HepG2 (cell line): ENCODE data around the gene GBGT1. TPM values are rescaled to one million over a fixed set of nuclear protein-coding genes. Genes with fewer than 3 reads are reported as not detected.

Source experiments
- ATAC-seq: fragments of 200-7000 bp; cut with Tn5 transposase; 3 replicates; pipeline ENCODE4 v1.9.1; 2020; ENCODE audit warnings: mild to moderate bottlenecking, moderate library complexity
- BruUV-seq: library from RNA; stranded (reverse); fragments of 400-500 nt; replicated peaks from 2 replicates; lab custom pipeline; 2021; lab: Mats Ljungman, UMichigan
- CTCF ChIA-PET: fragments of 300-600 bp; formaldehyde crosslinking; extraction: SDS; loops from one replicate; lab custom pipeline; 2021; ENCODE audit warnings: low total read pairs, inconsistent platforms, low intra/inter-chr PET ratio; lab: Yijun Ruan, JAX
- POLR2A ChIA-PET: fragments of 350-600 bp; sonication (Branson Sonifier 250); formaldehyde crosslinking; loops from one replicate; lab custom pipeline; 2020; ENCODE audit warnings: antibody characterized with exemption, inconsistent platforms; lab: Yijun Ruan, JAX
- DNase-seq: peaks from one replicate; pipeline ENCODE4 v3.0.0-alpha.2; 2015; ENCODE audit warnings: low spot score
- FAIRE-seq: peaks from 3 replicates; lab custom pipeline; 2011; peaks lifted over from hg19 to GRCh38; lab: Jason Lieb, UNC
- H2AFZ ChIP-seq: one replicate; pipeline ENCODE4 v1.6.1; 2011; ENCODE audit warnings: low read length, inconsistent platforms
- H3K27ac ChIP-seq: fragments of 300-600 bp; 3 replicates; pipeline ENCODE4 v1.8.0; 2011; ENCODE audit warnings: mixed run types, mild to moderate bottlenecking, mixed read lengths, low read length, inconsistent platforms; ENCODE audit not compliant: insufficient read depth; ENCODE audit errors: extremely low read length
- H3K27me3 ChIP-seq, 2 experiments: fragments of 200-600 bp in 1 of 2; 2 replicates in 1 of 2; 3 replicates in 1 of 2; pipeline versions ENCODE4 v1.6.0 to v1.8.0; 2011; ENCODE audit warnings: low read length in 2 of 2, mild to moderate bottlenecking in 2 of 2, moderate library complexity in 2 of 2, inconsistent platforms in 1 of 2; ENCODE audit not compliant: insufficient read depth in 2 of 2, control insufficient read depth in 1 of 2
- H3K36me3 ChIP-seq, 2 experiments: fragments of 200-600 bp in 1 of 2; replicated peaks in 1 of 2; 2 replicates in 1 of 2; 3 replicates in 1 of 2; pipeline versions ENCODE4 v1.5.1 to v1.8.0; 2011; ENCODE audit warnings: low read length in 2 of 2, inconsistent platforms in 1 of 2; ENCODE audit not compliant: insufficient read depth in 2 of 2, control insufficient read depth in 1 of 2
- H3K4me1 ChIP-seq: 2 replicates; pipeline ENCODE4 v1.5.1; 2012; ENCODE audit warnings: low read length, inconsistent platforms; ENCODE audit not compliant: insufficient read depth
- H3K4me2 ChIP-seq: 2 replicates; pipeline ENCODE4 v1.6.0; 2011; ENCODE audit warnings: low read depth, low read length, inconsistent platforms
- H3K4me3 ChIP-seq, 3 experiments: fragments of 200-600 bp in 1 of 3; sonication (generic), shearing (Covaris generic) in 1 of 3; replicated peaks in 1 of 3; 2 replicates each; pipeline ENCODE4 v1.5.1; 2011 to 2016; ENCODE audit warnings: low read length in 3 of 3, inconsistent platforms in 2 of 3, low read depth in 2 of 3, mild to moderate bottlenecking in 2 of 3, control low read depth in 1 of 3, mixed read lengths in 1 of 3; ENCODE audit not compliant: insufficient read depth in 1 of 3
- H3K79me2 ChIP-seq: one replicate; pipeline ENCODE4 v1.6.1; 2011; ENCODE audit warnings: low read length, inconsistent platforms; ENCODE audit not compliant: insufficient read depth
- H3K9ac ChIP-seq: 2 replicates; pipeline ENCODE4 v1.6.0; 2011; ENCODE audit warnings: mild to moderate bottlenecking, low read depth, low read length, inconsistent platforms; ENCODE audit not compliant: insufficient read depth
- H3K9me3 ChIP-seq: 2 replicates; pipeline ENCODE4 v1.5.1; 2012; ENCODE audit warnings: mild to moderate bottlenecking, low read length
- H4K20me1 ChIP-seq: 2 replicates; pipeline ENCODE4 v1.6.0; 2011; ENCODE audit warnings: inconsistent platforms, mild to moderate bottlenecking, low read length, moderate library complexity; ENCODE audit not compliant: insufficient read depth
- DPF2 ChIP-seq: sonication (generic); formaldehyde crosslinking; IDR thresholded peaks from 2 replicates; pipeline ENCODE4 v1.4.0; 2020; ENCODE audit warnings: mild to moderate bottlenecking, low read depth, missing genetic modification reagents, borderline replicate concordance
- MTA3 ChIP-seq: sonication (generic); formaldehyde crosslinking; IDR thresholded peaks from 2 replicates; pipeline ENCODE4 v1.4.0; 2020; ENCODE audit warnings: missing genetic modification reagents
- NFE2 ChIP-seq: sonication (generic); formaldehyde crosslinking; IDR thresholded peaks from 2 replicates; pipeline ENCODE4 v1.4.0; 2020; ENCODE audit warnings: missing genetic modification reagents
- TP53 ChIP-seq: sonication (generic); formaldehyde crosslinking; conservative IDR thresholded peaks from 2 replicates; pipeline ENCODE4 v1.4.0; 2020; ENCODE audit warnings: missing genetic modification reagents
- ZFP82 ChIP-seq: sonication (generic); formaldehyde crosslinking; IDR thresholded peaks from 2 replicates; pipeline ENCODE4 v1.5.1; 2020; ENCODE audit warnings: mild to moderate bottlenecking, missing genetic modification reagents, borderline replicate concordance
- WGBS: methylation state at CpG from one replicate; pipeline ENCODE4 v1.1.6; 2017; ENCODE audit warnings: low lambda C conversion rate; 5-methylcytosine and 5-hydroxymethylcytosine counted together
- in situ Hi-C: cut with HindIII; loops from 2 replicates; pipeline ENCODE4 v1.10.0; 2017; ENCODE audit warnings: low pct_unique_long_range_greater_than_20kb; ENCODE audit not compliant: extremely low pct_ligation_motif_present
- intact Hi-C: fragments of 100-400 bp; cut with micrococcal nuclease; formaldehyde crosslinking; loops from one replicate; pipeline ENCODE4 v1.10.0; 2022; ENCODE audit not compliant: unreplicated experiment
- polyA plus RNA-seq, 8 experiments: library from polyadenylated mRNA; depleted of rRNA in 3 of 8; stranded (reverse) in 7 of 8; unstranded in 1 of 8; fragments of >200 nt; fragmentation: Illumina TruSeq in 4 of 8; extraction: Trizol in 4 of 8; gene quantifications; 2 replicates each; pipeline versions ENCODE4 v1.2.1 to v1.2.3, GENCODE V29; 2011 to 2016; ENCODE audit warnings: low read depth in 4 of 8, missing spikeins in 1 of 8, mixed read lengths in 1 of 8; ENCODE audit not compliant: insufficient read depth in 1 of 8
- total RNA-seq, 5 experiments: library from RNA; depleted of rRNA; stranded (reverse); fragments of >200 nt; fragmentation: Illumina TruSeq; extraction: Trizol; gene quantifications; 2 replicates each; pipeline ENCODE4 v1.2.3, GENCODE V29; 2016; ENCODE audit warnings: low read depth in 1 of 5
- TF ChIP-seq, protein P1 (sequence below): sonication (generic); formaldehyde crosslinking; IDR thresholded peaks from 2 replicates; pipeline ENCODE4 v1.8.1; 2023; ENCODE audit warnings: mild to moderate bottlenecking, missing genetic modification reagents, borderline replicate concordance
- TF ChIP-seq, protein P2 (sequence below): sonication (generic); formaldehyde crosslinking; IDR thresholded peaks from 2 replicates; pipeline ENCODE4 v1.5.0; 2020; ENCODE audit warnings: mild to moderate bottlenecking, missing genetic modification reagents
- TF ChIP-seq, protein P3 (sequence below): sonication (generic); formaldehyde crosslinking; IDR thresholded peaks from 2 replicates; pipeline ENCODE4 v1.4.0; 2020; ENCODE audit warnings: missing genetic modification reagents, borderline replicate concordance
- TF ChIP-seq, protein P4 (sequence below): sonication (generic); formaldehyde crosslinking; IDR thresholded peaks from 2 replicates; pipeline ENCODE4 v1.4.0; 2020; ENCODE audit warnings: missing genetic modification reagents, mild to moderate bottlenecking, borderline replicate concordance
- TF ChIP-seq, protein P5 (sequence below): sonication (generic); formaldehyde crosslinking; IDR thresholded peaks from 2 replicates; pipeline ENCODE4 v1.5.1; 2020; ENCODE audit warnings: mild to moderate bottlenecking, missing genetic modification reagents, borderline replicate concordance

The GBGT1 gene
- total and polyA plus RNA-seq, 2 of the 13 experiments (the other 11 are each of a cell fraction or from before 2014, with no cell fraction given) = not detected

DNA sequence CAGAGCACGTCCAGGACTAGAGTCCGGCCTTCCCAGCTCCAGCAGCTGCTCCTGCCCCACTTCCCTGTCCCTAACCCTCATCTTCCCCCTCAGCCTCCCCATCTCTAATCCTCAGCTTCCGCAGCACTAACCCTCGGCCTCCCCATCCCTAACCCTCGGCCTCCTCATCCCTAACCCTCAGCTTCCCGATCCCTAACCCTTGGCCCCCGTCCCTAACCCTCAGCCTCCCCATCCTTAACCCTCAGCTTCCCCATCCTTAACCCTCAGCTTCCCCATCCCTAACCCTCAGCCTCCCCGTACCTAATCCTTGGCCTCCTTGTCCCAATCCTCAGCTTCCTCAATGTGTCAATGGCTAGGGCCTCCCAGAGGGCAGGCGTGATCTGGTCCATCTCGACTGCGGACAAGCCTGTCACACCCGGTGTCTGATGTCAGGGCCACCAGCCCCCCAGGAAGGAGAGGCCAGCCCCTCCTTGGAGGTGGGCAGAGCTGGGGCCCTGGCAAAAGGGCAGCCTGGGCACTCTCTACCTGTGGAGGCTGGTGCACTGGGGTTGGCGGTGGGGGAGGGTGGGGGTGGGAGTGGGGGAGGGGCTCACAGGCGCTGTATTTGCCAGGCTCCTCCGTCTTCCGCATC lies 43.9 kb upstream of the GBGT1 start (continued):
- TF ChIP-seq MTA3 (no peak), TP53 (CRISPR knock-in tag) (no peak), NFE2 (CRISPR knock-in tag) (no peak)
- TF ChIP-seq, protein P1, sequence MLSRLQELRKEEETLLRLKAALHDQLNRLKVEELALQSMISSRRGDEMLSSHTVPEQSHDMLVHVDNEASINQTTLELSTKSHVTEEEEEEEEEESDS (CRISPR knock-in tag) = no peak
- TF ChIP-seq, protein P2, sequence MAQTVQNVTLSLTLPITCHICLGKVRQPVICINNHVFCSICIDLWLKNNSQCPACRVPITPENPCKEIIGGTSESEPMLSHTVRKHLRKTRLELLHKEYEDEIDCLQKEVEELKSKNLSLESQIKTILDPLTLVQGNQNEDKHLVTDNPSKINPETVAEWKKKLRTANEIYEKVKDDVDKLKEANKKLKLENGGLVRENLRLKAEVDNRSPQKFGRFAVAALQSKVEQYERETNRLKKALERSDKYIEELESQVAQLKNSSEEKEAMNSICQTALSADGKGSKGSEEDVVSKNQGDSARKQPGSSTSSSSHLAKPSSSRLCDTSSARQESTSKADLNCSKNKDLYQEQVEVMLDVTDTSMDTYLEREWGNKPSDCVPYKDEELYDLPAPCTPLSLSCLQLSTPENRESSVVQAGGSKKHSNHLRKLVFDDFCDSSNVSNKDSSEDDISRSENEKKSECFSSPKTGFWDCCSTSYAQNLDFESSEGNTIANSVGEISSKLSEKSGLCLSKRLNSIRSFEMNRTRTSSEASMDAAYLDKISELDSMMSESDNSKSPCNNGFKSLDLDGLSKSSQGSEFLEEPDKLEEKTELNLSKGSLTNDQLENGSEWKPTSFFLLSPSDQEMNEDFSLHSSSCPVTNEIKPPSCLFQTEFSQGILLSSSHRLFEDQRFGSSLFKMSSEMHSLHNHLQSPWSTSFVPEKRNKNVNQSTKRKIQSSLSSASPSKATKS (CRISPR knock-in tag) = no peak
- TF ChIP-seq, protein P3, sequence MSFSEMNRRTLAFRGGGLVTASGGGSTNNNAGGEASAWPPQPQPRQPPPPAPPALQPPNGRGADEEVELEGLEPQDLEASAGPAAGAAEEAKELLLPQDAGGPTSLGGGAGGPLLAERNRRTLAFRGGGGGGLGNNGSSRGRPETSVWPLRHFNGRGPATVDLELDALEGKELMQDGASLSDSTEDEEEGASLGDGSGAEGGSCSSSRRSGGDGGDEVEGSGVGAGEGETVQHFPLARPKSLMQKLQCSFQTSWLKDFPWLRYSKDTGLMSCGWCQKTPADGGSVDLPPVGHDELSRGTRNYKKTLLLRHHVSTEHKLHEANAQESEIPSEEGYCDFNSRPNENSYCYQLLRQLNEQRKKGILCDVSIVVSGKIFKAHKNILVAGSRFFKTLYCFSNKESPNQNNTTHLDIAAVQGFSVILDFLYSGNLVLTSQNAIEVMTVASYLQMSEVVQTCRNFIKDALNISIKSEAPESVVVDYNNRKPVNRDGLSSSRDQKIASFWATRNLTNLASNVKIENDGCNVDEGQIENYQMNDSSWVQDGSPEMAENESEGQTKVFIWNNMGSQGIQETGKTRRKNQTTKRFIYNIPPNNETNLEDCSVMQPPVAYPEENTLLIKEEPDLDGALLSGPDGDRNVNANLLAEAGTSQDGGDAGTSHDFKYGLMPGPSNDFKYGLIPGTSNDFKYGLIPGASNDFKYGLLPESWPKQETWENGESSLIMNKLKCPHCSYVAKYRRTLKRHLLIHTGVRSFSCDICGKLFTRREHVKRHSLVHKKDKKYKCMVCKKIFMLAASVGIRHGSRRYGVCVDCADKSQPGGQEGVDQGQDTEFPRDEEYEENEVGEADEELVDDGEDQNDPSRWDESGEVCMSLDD (CRISPR knock-in tag) = no peak

DNA sequence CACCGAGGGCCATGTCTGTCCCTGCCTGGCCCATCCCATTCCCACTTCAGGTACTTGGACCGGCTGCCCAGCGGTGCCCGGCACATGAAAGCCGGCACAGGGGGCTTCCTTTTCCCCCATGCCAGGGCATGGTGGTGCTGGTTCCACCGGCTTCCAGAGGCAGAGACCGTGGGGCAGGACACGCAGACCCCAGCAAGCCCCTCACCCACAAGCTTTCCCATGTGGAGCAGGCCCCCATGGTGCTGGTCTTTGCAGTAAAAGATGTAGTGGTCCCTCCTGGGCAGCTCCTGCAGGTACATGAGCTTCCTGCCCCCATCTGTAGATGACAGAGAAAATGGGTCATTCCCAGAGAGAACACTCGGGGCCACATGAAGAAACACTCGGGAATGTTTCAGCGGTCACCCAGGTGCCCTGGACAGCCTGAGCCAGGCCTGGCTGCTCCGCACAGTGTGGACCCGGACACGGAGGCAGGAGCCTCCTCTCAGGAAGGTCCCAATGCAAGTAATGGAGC lies 43.4 kb upstream of the GBGT1 start:
- FAIRE-seq (no peak), ATAC-seq (0 out of 3 replicates have a peak, but pooled peaks have one; percentile 11), DNase-seq (no peak)
- no peaks in the 10 kb centered on the region for H4K20me1 ChIP-seq
- CTCF ChIA-PET = no interaction called here
- no peaks in the 10 kb centered on the region for H3K79me2 ChIP-seq
- in situ Hi-C loops (no loop called here), intact Hi-C loops (no loop called here)
- H3K4me3 ChIP-seq = no peak overlapping the region
- no peaks in the 10 kb centered on the region; the same call in 1 of the 2 replicates for H3K4me1 ChIP-seq
- BruUV-seq = no TSS peak
- POLR2A ChIA-PET = no interaction called here
- no peak overlapping the region for H3K9ac ChIP-seq
- H3K4me2 ChIP-seq = no peak overlapping the region
- no peaks in the 10 kb centered on the region for H3K9me3 ChIP-seq
- peaks cover 4 to 41% of the 10 kb centered on the region in 2 experiments; a peak in 3 of 5 replicates for H3K27me3 ChIP-seq
- 38% methylated on average over 8 of the region's 14 CpGs for WGBS
- no peak overlapping the region for H2AFZ ChIP-seq
- no peak overlapping the region for H3K27ac ChIP-seq
- no peaks in the 10 kb centered on the region for H3K36me3 ChIP-seq
- TF ChIP-seq, protein P4, sequence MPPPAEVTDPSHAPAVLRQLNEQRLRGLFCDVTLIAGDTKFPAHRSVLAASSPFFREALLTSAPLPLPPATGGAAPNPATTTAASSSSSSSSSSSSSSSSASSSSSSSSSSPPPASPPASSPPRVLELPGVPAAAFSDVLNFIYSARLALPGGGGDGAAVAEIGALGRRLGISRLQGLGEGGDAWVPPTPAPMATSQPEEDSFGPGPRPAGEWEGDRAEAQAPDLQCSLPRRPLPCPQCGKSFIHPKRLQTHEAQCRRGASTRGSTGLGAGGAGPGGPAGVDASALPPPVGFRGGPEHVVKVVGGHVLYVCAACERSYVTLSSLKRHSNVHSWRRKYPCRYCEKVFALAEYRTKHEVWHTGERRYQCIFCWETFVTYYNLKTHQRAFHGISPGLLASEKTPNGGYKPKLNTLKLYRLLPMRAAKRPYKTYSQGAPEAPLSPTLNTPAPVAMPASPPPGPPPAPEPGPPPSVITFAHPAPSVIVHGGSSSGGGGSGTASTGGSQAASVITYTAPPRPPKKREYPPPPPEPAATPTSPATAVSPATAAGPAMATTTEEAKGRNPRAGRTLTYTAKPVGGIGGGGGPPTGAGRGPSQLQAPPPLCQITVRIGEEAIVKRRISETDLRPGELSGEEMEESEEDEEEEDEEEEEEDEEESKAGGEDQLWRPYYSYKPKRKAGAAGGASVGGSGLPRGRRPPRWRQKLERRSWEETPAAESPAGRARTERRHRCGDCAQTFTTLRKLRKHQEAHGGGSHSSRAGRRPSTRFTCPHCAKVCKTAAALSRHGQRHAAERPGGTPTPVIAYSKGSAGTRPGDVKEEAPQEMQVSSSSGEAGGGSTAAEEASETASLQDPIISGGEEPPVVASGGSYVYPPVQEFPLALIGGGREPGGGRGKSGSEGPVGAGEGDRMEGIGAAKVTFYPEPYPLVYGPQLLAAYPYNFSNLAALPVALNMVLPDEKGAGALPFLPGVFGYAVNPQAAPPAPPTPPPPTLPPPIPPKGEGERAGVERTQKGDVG (CRISPR knock-in tag) = no peak
- TF ChIP-seq ZFP82 (CRISPR knock-in tag) (no peak), DPF2 (CRISPR knock-in tag) (no peak)
- TF ChIP-seq, protein P5, sequence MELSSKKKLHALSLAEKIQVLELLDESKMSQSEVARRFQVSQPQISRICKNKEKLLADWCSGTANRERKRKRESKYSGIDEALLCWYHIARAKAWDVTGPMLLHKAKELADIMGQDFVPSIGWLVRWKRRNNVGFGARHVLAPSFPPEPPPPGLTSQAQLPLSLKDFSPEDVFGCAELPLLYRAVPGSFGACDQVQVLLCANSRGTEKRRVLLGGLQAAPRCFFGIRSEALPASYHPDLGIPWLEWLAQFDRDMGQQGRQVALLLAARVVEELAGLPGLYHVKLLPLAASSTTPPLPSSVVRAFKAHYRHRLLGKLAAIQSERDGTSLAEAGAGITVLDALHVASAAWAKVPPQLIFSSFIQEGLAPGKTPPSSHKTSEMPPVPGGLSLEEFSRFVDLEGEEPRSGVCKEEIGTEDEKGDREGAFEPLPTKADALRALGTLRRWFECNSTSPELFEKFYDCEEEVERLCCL (CRISPR knock-in tag) = no peak
